ENCODE results near the gene RIN3. TPM values are rescaled to one million over a fixed set of nuclear protein-coding genes. Genes with fewer than 3 reads are reported as not detected.

RIN3 gene
- total and polyA plus RNA-seq, 2 of the 4 experiments (the other 2 are of a cell fraction) = 2.5 to 11.1 TPM

GRCh38 chr14:92563765-92564285 is 50.2 kb downstream of the RIN3 start:
- H3K23ac ChIP-seq (ENCODE audit: low read depth, low read length) = no peak overlapping the region
- TF ChIP-seq CEBPB (IDR thresholded peaks at IDR 0.05; ENCODE audit: low read depth, low read length) (peak; percentile 52), SMC3 (IDR thresholded peaks at IDR 0.05; ENCODE audit: low read depth, low read length) (no peak), CTCF (conservative IDR thresholded peaks at IDR 0.05; ENCODE audit: low read depth, low read length) (no peak)
- BruUV-seq (replicated peaks) = no TSS peak
- DNase-seq = no peak
- ATAC-seq (ENCODE audit: low read depth) = 0 out of 2 replicates have a peak, but pooled peaks have one; percentile 18
- H3K4me2 ChIP-seq (ENCODE audit: low read depth, low read length) = no peak overlapping the region
- H2BK15ac ChIP-seq (ENCODE audit: low read depth, low read length) = no peak overlapping the region
- no peak overlapping the region for H2BK120ac ChIP-seq (ENCODE audit: low read depth, low read length)
- dilution Hi-C loops (cut with HindIII; ENCODE audit: low sequenced_read_pairs, unreplicated experiment) = no loop called here
- H4K5ac ChIP-seq (ENCODE audit: low read depth, low read length) = no peak overlapping the region; the same call in 1 of the 2 replicates
- H2AFZ ChIP-seq (replicated peaks; ENCODE audit: low read length, poor library complexity) = no peak overlapping the region
- in situ Hi-C loops (cut with MboI; ENCODE audit: low sequenced_read_pairs) = no loop called here
- no peak overlapping the region for H2BK5ac ChIP-seq (ENCODE audit: low read depth, low read length, poor library complexity, severe bottlenecking)
- H4K20me1 ChIP-seq (ENCODE audit: insufficient read depth, low read length) = no peaks in the 10 kb centered on the region; the same call in 1 of the 2 replicates
- peak overlapping the region; percentile 39; the same call in 1 of the 2 replicates for H2BK20ac ChIP-seq (ENCODE audit: low read depth, low read length)
- H3K27ac ChIP-seq (ENCODE audit: insufficient read depth, low read length) = no peak overlapping the region
- H2AK5ac ChIP-seq (ENCODE audit: low read depth, low read length) = 0 out of 2 replicates have a peak overlapping the region, but pooled peaks have one; percentile 12
- H3K4me1 ChIP-seq (ENCODE audit: control insufficient read depth, insufficient read depth, low read length) = peaks cover 16% of the 10 kb centered on the region
- H3K27me3 ChIP-seq (ENCODE audit: control insufficient read depth, insufficient read depth, low read length) = no peaks in the 10 kb centered on the region
- ChIA-PET POLR2A (ENCODE audit: unreplicated experiment) (no interaction called here), CTCF (interaction anchor here (0.6 to 2.1 kb wide), 3 partner anchors 12 to 151 kb away, joined by 3 to 6 read pairs (median 4); no protein-coding TSS in a partner anchor)
- H4K8ac ChIP-seq (ENCODE audit: low read depth in 2 of 2, low read length in 2 of 2) = no peak overlapping the region
- intact Hi-C loops (cut with micrococcal nuclease) = no loop called here
- no peak overlapping the region for H3K4me3 ChIP-seq (ENCODE audit: insufficient read depth, low read depth, low read length)
- no CpG with 5 or more reads among the region's 1 CpG for WGBS, 2 experiments (ENCODE audit: extremely low coverage in 2 of 2, insufficient read length in 1 of 2)
- H3K9me3 ChIP-seq (ENCODE audit: control insufficient read depth, insufficient read depth, low read length) = peaks cover 4% of the 10 kb centered on the region; the same call in 1 of the 2 replicates
- peaks cover 15 to 71% of the 10 kb centered on the region in 2 experiments for H3K79me1 ChIP-seq (ENCODE audit: low read depth in 1 of 2, low read length in 2 of 2)
- H3K18ac ChIP-seq (ENCODE audit: low read depth, low read length) = peak overlapping the region; percentile 27; the same call in 1 of the 2 replicates
- peak overlapping the region; percentile 39; the same call in 1 of the 2 replicates for H3K4ac ChIP-seq (ENCODE audit: low read depth, low read length)
- H3K9me1 ChIP-seq (ENCODE audit: insufficient read depth, low read length) = peaks cover 24% of the 10 kb centered on the region
- H3K36me3 ChIP-seq (ENCODE audit: control insufficient read depth, insufficient read depth, low read length) = peaks cover 28% of the 10 kb centered on the region
- no peak overlapping the region for H4K91ac ChIP-seq (ENCODE audit: insufficient read depth, low read depth, low read length)
- H2AK9ac ChIP-seq (replicated peaks; ENCODE audit: low read depth, low read length, poor library complexity) = no peak overlapping the region
- H3K9ac ChIP-seq (ENCODE audit: low read depth, low read length) = no peak overlapping the region
- H3K14ac ChIP-seq (replicated peaks; ENCODE audit: low read depth, low read length) = 0 out of 2 replicates have a peak overlapping the region, but pooled peaks have one; percentile 60
- no peak overlapping the region for H3K56ac ChIP-seq (ENCODE audit: extremely low read depth, insufficient read depth, low read length)
